PC-3 (cell line): ENCODE results near the gene TUBB2B.

Experiments
- EZH2 ChIP-seq: fragments of 300-600 bp; sonication (generic); IDR thresholded peaks from one replicate; pipeline ENCODE4 v1.6.1; 2017; ENCODE audit warnings: antibody characterized with exemption, mild to moderate bottlenecking, low read length; ENCODE audit not compliant: unreplicated experiment
- TF ChIP-seq, protein P1 (sequence below): fragments of 300-600 bp; sonication (generic); conservative IDR thresholded peaks from 2 replicates; pipeline ENCODE4 v1.5.1; 2017; ENCODE audit warnings: antibody characterized with exemption, low read depth, mild to moderate bottlenecking, low read length

DNA sequence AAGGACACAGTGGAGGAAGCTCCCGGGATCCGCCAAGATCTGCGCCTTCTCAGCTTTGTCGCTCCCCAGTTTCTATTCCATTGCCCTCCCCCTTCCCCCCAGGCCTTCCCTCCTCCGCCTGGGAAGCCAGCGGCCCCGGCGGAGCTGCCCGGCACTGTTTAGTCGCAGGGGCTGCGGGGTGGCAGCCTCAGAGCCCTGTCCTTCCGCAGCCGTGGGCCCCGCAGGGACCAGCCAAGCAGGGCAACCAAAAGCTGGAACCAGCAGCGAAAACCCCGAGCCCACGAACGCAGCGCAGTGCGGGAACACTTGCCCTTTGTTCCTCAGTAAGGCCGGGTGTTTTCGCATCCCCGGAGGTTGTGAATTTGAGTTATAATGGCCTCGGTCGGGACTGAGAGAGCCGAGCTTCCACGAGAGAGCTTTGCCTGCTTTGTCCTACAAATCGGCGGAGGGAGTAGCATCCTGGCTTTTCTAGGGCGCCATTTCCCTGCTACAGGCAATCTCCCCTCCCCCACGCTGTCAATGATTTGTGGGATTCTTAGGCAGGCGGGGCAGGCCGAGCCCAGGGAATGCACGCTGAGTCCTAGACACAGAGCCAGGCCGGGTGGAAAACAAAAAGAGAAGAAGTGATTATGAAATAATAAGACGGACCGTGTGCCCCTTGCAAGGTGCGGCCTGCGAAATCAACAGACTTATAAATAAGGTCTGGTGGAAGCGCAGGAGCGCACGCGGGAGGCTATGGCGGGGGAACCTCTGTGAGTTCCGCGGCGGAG is 4.0 kb upstream of the TUBB2B start:
- no peak for TF ChIP-seq EZH2
- TF ChIP-seq, protein P1, sequence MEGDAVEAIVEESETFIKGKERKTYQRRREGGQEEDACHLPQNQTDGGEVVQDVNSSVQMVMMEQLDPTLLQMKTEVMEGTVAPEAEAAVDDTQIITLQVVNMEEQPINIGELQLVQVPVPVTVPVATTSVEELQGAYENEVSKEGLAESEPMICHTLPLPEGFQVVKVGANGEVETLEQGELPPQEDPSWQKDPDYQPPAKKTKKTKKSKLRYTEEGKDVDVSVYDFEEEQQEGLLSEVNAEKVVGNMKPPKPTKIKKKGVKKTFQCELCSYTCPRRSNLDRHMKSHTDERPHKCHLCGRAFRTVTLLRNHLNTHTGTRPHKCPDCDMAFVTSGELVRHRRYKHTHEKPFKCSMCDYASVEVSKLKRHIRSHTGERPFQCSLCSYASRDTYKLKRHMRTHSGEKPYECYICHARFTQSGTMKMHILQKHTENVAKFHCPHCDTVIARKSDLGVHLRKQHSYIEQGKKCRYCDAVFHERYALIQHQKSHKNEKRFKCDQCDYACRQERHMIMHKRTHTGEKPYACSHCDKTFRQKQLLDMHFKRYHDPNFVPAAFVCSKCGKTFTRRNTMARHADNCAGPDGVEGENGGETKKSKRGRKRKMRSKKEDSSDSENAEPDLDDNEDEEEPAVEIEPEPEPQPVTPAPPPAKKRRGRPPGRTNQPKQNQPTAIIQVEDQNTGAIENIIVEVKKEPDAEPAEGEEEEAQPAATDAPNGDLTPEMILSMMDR = no peak
